Kidney (tissue), 14 donors: ENCODE results near the gene FAM98C. TPM values are rescaled to one million over a fixed set of nuclear protein-coding genes. Genes with fewer than 3 reads are reported as not detected.

ENCODE experiments used
- DNase-seq, 5 donors: peaks; one replicate each; pipeline ENCODE4 v3.0.0-alpha.2; 2013 to 2020
- FAIRE-seq: peaks from 2 replicates; lab custom pipeline; 2012; peaks lifted over from hg19 to GRCh38; lab: Jason Lieb, UNC
- H3K27ac ChIP-seq, 2 donors: one replicate each; pipeline ENCODE4 v1.7.0; 2013; ENCODE audit warnings: low read depth in 2 of 2, low read length in 2 of 2, inconsistent platforms in 1 of 2
- H3K27me3 ChIP-seq: one replicate; pipeline ENCODE4 v1.7.1; 2013; ENCODE audit warnings: low read length, inconsistent platforms; ENCODE audit not compliant: control insufficient read depth, insufficient read depth
- H3K36me3 ChIP-seq, 3 donors: one replicate each; pipeline versions ENCODE4 v1.7.0 to v1.7.1; 2013; ENCODE audit warnings: low read length in 3 of 3, control low read depth in 1 of 3, inconsistent platforms in 1 of 3; ENCODE audit not compliant: insufficient read depth in 3 of 3, control insufficient read depth in 2 of 3
- H3K4me1 ChIP-seq, 3 donors: one replicate each; pipeline versions ENCODE4 v1.7.0 to v1.7.1; 2013; ENCODE audit warnings: low read length in 3 of 3, inconsistent platforms in 1 of 3, low read depth in 1 of 3; ENCODE audit not compliant: control insufficient read depth in 2 of 3, insufficient read depth in 2 of 3
- H3K4me3 ChIP-seq, 3 donors: one replicate each; pipeline versions ENCODE4 v1.7.0 to v1.8.1; 2013; ENCODE audit warnings: low read length in 3 of 3, control low read depth in 1 of 3, inconsistent platforms in 1 of 3
- H3K9ac ChIP-seq, 3 donors: one replicate each; pipeline versions ENCODE4 v1.7.0 to v1.7.1; 2013; ENCODE audit warnings: low read length in 3 of 3, control low read depth in 1 of 3, inconsistent platforms in 1 of 3
- H3K9me3 ChIP-seq, 3 donors: one replicate each; pipeline versions ENCODE4 v1.7.0 to v1.7.1; 2013; ENCODE audit warnings: low read length in 3 of 3, control low read depth in 1 of 3, inconsistent platforms in 1 of 3; ENCODE audit not compliant: control insufficient read depth in 2 of 3, insufficient read depth in 1 of 3
- CTCF ChIP-seq: IDR thresholded peaks from 3 replicates; pipeline ENCODE4 v1.5.1; 2012; ENCODE audit warnings: mild to moderate bottlenecking, moderate library complexity, borderline replicate concordance; ENCODE audit not compliant: insufficient read depth; ENCODE audit errors: extremely low read depth
- intact Hi-C: fragments of 100-400 bp; cut with DNase I; formaldehyde crosslinking; loops from one replicate; pipeline ENCODE4 v1.11.1; 2022
- polyA plus RNA-seq: library from polyadenylated mRNA; stranded (reverse); fragments of 350-450 nt; fragmentation: Illumina TruSeq; extraction: RNeasy Lipid Tissue Mini Kit (QIAGEN cat#74804); gene quantifications from one replicate; pipeline ENCODE4 v1.2.3, GENCODE V29; 2014; ENCODE audit warnings: low read depth, low replicate concordance; ENCODE audit not compliant: insufficient read depth
- total RNA-seq: library from RNA; stranded (reverse); fragmentation: NEBNext Ultra II Directional; extraction: Animal tissue kit (Norgen Biotek cat#: 25700); gene quantifications from one replicate; pipeline ENCODE4 v1.2.1, GENCODE V29; 2021
- donor health status: control.
- donor health status: control.
- donor health status: control.
- donor health status: control.
- donor health status: control.
- donor health status: DM: yes; HTN: yes; CAD: no.
- donor health status: Normal renal cell carcinoma (clear cell type).

Gene FAM98C
- total and polyA plus RNA-seq, 2 donors from 2014 or later, result 22.3 to 25.2 TPM

DNA sequence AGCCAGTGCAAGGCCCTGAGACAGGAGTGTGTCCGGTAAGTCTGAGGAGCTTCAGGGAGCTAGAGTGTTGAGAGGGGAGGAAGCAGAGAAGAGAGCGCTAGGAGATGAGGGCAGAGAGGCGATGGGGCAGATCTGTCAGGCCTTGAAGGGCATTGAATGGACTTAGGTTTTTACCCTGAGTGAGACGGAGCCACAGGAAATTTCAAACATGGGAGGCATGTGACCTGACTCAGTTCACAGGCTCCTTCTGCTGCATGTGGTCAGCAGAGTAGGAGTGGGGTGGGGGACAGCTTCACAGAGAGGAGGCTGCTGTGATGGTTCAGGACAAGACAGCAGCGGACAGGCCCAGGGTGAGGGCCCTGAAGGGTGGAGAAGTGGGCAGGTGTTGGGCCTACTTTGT, 2.5 kb upstream of the FAM98C start:
- intact Hi-C loops, result no loop called here
- Histone ChIP-seq H3K27ac (no peak overlapping the region), H3K9me3 (no peaks in the 10 kb centered on the region), H3K4me3 (no peak overlapping the region), H3K9ac (no peak overlapping the region), H3K27me3 (peaks cover 4% of the 10 kb centered on the region), H3K4me1 (no peaks in the 10 kb centered on the region), H3K36me3 (no peaks in the 10 kb centered on the region)
- DNase-seq (no peak), FAIRE-seq (no peak)
- TF ChIP-seq CTCF, result no peak

DNA sequence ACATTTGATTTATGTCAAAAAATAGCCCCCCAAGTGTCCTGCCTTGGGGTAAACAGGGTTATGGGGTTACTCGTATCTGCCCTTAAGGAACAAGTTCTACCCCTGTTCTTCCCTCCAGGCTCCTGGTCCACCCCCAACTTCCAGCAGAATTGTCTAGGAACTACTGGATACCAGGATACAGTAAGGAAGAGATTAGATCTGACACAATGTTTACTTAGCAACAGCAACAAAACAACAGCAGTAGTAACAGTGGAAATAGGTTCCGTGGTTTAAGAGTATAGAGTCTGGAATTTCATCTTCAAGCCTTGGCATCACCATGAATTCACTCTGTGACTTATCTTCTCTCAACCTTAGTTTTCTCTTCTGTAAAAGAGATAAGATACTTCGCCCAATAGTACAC, 1.7 kb upstream of the FAM98C start:
- DNase-seq, result no peak
- H3K9ac ChIP-seq, result no peak overlapping the region
- H3K4me3 ChIP-seq, result no peak overlapping the region
- no peak for TF ChIP-seq CTCF
- intact Hi-C loops, result no loop called here
- H3K27ac ChIP-seq, result no peak overlapping the region
- H3K27me3 ChIP-seq, result peaks cover 4% of the 10 kb centered on the region
- H3K36me3 ChIP-seq, result no peaks in the 10 kb centered on the region
- H3K4me1 ChIP-seq, result no peaks in the 10 kb centered on the region
- H3K9me3 ChIP-seq, result no peaks in the 10 kb centered on the region
- no peak for FAIRE-seq

GRCh38 chr19:38402623-38402966, 298 bp upstream of the FAM98C start:
- no peak for FAIRE-seq
- intact Hi-C loops, result no loop called here

More at GRCh38 chr19:38402623-38402966, 298 bp upstream of the FAM98C start:
- peaks cover 0 to 7% (median 4%) of the 10 kb centered on the region in 3 donors for H3K36me3 ChIP-seq
- peak overlapping the region; percentile 54 to 76 (median 74) for H3K4me3 ChIP-seq
- no peak for DNase-seq
- H3K9ac ChIP-seq, result peak overlapping the region in 1 of 3 donors; percentile 36
- no peaks in the 10 kb centered on the region for H3K9me3 ChIP-seq
- no peak overlapping the region for H3K27ac ChIP-seq
- no peaks in the 10 kb centered on the region for H3K4me1 ChIP-seq
- H3K27me3 ChIP-seq, result no peaks in the 10 kb centered on the region
- TF ChIP-seq CTCF, result no peak
